Esophagus muscularis mucosa (tissue), 4 donors: ENCODE measurements around the gene UBE2M. TPM values are rescaled to one million over a fixed set of nuclear protein-coding genes. Genes with fewer than 3 reads are reported as not detected.

Source experiments
- DNase-seq: peaks from one replicate; pipeline ENCODE4 v3.0.0-alpha.2; 2017; ENCODE audit errors: extremely low spot score
- H3K27ac ChIP-seq, 4 donors: fragments of 200-600 bp; sonication (generic); replicated peaks in 1 of 4; 1 replicate in 3 of 4; 2 replicates in 1 of 4; pipeline ENCODE4 v1.5.1; 2016 to 2019; ENCODE audit warnings: mild to moderate bottlenecking in 1 of 4
- H3K27me3 ChIP-seq, 4 donors: fragments of 200-600 bp; sonication (generic); one replicate each; pipeline versions ENCODE4 v1.5.1 to v1.6.0; 2016 to 2019
- H3K36me3 ChIP-seq, 4 donors: fragments of 200-600 bp; sonication (generic); one replicate each; pipeline ENCODE4 v1.5.1; 2016 to 2019
- H3K4me1 ChIP-seq, 4 donors: fragments of 200-600 bp; sonication (generic); one replicate each; pipeline ENCODE4 v1.5.1; 2016 to 2019
- H3K4me3 ChIP-seq, 4 donors: fragments of 200-600 bp; sonication (generic); 1 replicate in 2 of 4; 2 replicates in 2 of 4; pipeline ENCODE4 v1.5.1; 2016 to 2019; ENCODE audit warnings: mild to moderate bottlenecking in 4 of 4, moderate library complexity in 1 of 4
- H3K9me3 ChIP-seq, 4 donors: fragments of 200-600 bp; sonication (generic); 1 replicate in 3 of 4; 2 replicates in 1 of 4; pipeline ENCODE4 v1.5.1; 2016 to 2019
- CTCF ChIP-seq, 3 experiments: fragments of 200-600 bp in 2 of 3; fragments of 450-650 bp in 1 of 3; sonication (generic) in 2 of 3; IDR thresholded peaks; one replicate each; pipeline ENCODE4 v1.5.1; 2017 to 2019; ENCODE audit warnings: antibody characterized with exemption in 3 of 3, mild to moderate bottlenecking in 2 of 3, moderate library complexity in 1 of 3
- EP300 ChIP-seq: sonication (generic); formaldehyde crosslinking; IDR thresholded peaks from one replicate; pipeline ENCODE4 v1.6.1; 2017; ENCODE audit warnings: antibody characterized with exemption
- POLR2A ChIP-seq: fragments of 450-650 bp; IDR thresholded peaks from one replicate; pipeline ENCODE4 v1.6.1; 2017; ENCODE audit warnings: antibody characterized with exemption, moderate library complexity, mild to moderate bottlenecking, low read depth
- POLR2AphosphoS5 ChIP-seq, 2 donors: sonication (generic); formaldehyde crosslinking; IDR thresholded peaks; one replicate each; pipeline ENCODE4 v1.6.1; 2017; ENCODE audit warnings: antibody characterized with exemption in 2 of 2
- WGBS: methylation state at CpG from one replicate; pipeline ENCODE4 v1.1.5; 2018; 5-methylcytosine and 5-hydroxymethylcytosine counted together
- intact Hi-C: fragments of 100-400 bp; cut with DNase I; formaldehyde crosslinking; loops from one replicate; pipeline ENCODE4 v1.15.1; 2023
- total RNA-seq, 4 donors: library from RNA; depleted of rRNA; stranded (reverse); fragments of >200 nt; gene quantifications; one replicate each; pipeline versions ENCODE4 v1.1.0 to v1.2.1, GENCODE V29; 2016

Gene UBE2M
- total RNA-seq, 4 donors from 2014 or later = 36.1 to 54.9 (median 45.8) TPM

DNA sequence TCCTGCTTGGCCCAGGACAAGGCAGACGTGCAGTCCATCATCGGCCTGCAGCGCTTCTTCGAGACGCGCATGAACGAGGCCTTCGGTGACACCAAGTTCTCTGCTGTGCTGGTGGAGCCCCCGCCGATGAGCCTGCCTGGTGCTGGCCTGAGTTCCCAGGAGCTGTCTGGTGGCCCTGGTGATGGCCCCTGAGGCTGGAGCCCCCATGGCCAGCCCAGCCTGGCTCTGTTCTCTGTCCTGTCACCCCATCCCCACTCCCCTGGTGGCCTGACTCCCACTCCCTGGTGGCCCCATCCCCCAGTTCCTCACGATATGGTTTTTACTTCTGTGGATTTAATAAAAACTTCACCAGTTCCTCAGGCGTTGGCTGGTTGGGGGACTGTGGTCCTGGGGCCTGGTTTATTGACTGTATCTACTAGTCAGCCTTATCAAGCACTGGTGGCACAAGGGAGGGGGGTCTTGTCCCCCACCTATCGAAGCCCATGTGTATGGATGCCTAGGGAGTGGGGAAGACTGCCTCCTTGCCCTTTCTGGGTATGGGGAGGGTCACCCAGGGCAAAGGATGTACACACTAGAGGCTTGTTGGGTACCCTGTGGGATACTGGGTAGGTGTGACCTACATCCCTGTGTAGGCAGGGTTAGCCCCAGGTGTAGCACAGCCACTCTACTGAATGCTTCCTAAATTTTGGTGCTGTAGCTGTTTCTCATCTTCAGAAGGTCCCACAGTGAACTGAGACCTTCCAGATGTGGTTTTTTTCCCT, 7.9 kb downstream of the UBE2M start:
- no peak overlapping the region for H3K27ac ChIP-seq
- no peaks in the 10 kb centered on the region for H3K9me3 ChIP-seq
- peaks cover 57 to 80% (median 75%) of the 10 kb centered on the region in 4 donors for H3K36me3 ChIP-seq
- peaks cover 34 to 57% (median 45%) of the 10 kb centered on the region in 4 donors for H3K4me1 ChIP-seq
- no peaks in the 10 kb centered on the region for H3K27me3 ChIP-seq
- 86% methylated on average over 8 of the region's 13 CpGs for WGBS
- intact Hi-C loops = no loop called here
- no peak overlapping the region for H3K4me3 ChIP-seq
- TF ChIP-seq CTCF (IDR thresholded peaks at IDR 0.05) = no peak
- no peak for TF ChIP-seq POLR2A
- no peak for TF ChIP-seq POLR2AphosphoS5 (IDR thresholded peaks at IDR 0.05)
- TF ChIP-seq EP300 = no peak
- no peak for DNase-seq

DNA sequence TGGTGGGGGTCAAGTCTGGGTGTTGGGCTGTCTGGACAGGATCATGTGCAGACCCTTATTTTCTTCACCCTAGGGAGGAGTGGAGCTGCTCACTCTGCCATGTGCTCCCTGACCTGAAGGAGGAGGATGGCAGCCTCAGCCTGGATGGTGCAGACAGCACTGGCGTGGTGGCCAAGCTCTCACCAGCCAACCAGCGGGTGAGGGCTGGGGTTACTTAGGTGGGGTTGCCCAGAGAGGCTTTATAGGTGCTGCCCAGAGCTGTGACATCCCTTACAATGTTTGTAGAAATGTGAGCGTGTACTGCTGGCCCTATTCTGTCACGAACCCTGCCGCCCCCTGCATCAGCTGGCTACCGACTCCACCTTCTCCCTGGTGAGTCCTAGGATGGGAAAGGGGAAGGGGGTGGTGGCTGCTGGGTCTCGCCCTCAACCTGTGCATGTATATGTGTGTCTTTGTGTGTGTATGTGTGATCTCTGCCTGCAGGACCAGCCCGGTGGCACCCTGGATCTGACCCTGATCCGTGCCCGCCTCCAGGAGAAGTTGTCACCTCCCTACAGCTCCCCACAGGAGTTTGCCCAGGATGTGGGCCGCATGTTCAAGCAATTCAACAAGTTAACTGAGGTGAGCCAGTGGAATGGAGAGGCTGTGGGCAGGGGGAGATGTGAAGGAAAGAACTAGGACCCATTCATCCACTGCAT, 8.6 kb downstream of the UBE2M start:
- TF ChIP-seq POLR2AphosphoS5 (IDR thresholded peaks at IDR 0.05) (no peak), CTCF (IDR thresholded peaks at IDR 0.05) (no peak), POLR2A (no peak), EP300 (no peak)
- 92% methylated on average over 11 of the region's 11 CpGs for WGBS

DNA sequence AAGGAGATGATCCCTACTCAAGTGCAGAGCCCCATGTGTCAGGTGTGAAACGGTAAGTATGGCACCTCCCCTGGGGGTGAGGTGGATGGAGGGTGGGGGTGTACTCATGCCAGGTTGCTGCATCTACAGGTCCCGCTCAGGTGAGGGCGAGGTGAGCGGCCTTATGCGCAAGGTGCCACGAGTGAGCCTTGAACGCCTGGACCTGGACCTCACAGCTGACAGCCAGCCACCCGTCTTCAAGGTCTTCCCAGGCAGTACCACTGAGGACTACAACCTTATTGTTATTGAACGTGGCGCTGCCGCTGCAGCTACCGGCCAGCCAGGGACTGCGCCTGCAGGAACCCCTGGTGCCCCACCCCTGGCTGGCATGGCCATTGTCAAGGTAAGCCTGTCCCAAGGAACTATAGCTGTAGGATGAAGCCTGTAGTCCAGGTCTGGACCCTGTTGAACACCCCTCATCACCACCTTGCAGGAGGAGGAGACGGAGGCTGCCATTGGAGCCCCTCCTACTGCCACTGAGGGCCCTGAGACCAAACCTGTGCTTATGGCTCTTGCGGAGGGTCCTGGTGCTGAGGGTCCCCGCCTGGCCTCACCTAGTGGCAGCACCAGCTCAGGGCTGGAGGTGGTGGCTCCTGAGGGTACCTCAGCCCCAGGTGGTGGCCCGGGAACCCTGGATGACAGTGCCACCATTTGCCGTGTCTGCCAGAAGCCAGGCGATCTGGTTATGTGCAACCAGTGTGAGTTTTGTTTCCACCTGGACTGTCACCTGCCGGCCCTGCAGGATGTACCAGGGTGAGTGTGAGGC, 9.3 kb downstream of the UBE2M start:
- H3K4me3 ChIP-seq = no peak overlapping the region
- peaks cover 31 to 55% (median 43%) of the 10 kb centered on the region in 4 donors for H3K4me1 ChIP-seq
- peaks cover 57 to 82% (median 74%) of the 10 kb centered on the region in 4 donors for H3K36me3 ChIP-seq
- H3K9me3 ChIP-seq = no peaks in the 10 kb centered on the region
- no peak for DNase-seq
- no peaks in the 10 kb centered on the region for H3K27me3 ChIP-seq
- no peak overlapping the region for H3K27ac ChIP-seq
- TF ChIP-seq CTCF (IDR thresholded peaks at IDR 0.05) (no peak), POLR2AphosphoS5 (IDR thresholded peaks at IDR 0.05) (no peak), POLR2A (no peak)
- intact Hi-C loops = no loop called here
- 87% methylated on average over 16 of the region's 20 CpGs for WGBS

More for the DNA sequence above, 8.6 kb downstream of the UBE2M start:
- Histone ChIP-seq H3K4me1 (peaks cover 35 to 59% (median 47%) of the 10 kb centered on the region in 4 donors), H3K36me3 (peaks cover 57 to 82% (median 74%) of the 10 kb centered on the region in 4 donors), H3K27ac (no peak overlapping the region), H3K9me3 (no peaks in the 10 kb centered on the region), H3K27me3 (no peaks in the 10 kb centered on the region), H3K4me3 (no peak overlapping the region)
- DNase-seq = no peak
- intact Hi-C loops = no loop called here

DNA sequence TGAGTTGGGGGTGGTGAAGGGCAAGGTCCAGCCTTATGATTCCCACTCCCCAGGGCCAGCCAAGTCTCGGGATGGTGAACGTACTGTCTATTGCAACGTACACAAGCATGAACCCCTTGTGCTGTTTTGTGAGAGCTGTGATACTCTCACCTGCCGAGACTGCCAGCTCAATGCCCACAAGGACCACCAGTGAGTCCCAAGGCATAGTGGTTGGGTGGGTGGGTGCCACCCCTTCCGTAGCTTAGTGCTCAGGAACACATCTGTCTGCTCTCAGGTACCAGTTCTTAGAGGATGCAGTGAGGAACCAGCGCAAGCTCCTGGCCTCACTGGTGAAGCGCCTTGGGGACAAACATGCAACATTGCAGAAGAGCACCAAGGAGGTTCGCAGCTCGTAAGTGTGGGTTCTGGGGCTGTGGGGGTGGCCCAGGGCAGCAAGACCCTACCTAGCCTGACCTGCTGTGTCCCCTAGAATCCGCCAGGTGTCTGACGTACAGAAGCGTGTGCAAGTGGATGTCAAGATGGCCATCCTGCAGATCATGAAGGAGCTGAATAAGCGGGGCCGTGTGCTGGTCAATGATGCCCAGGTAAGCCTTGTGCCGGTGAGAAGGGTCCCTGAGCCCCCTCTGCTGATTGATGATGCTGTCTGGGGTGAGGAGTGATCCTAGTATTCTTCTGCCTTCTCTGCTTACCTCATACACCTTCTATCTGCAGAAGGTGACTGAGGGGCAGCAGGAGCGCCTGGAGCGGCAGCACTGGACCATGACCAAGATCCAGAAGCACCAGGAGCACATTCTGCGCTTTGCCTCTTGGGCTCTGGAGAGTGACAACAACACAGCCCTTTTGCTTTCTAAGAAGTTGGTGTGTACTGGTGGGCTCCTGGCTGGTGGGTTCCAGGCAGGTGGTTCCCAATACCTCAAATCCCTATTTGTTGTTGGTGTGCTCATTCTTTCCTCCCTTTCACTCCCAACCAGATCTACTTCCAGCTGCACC, 10.8 kb downstream of the UBE2M start:
- peaks cover 29 to 50% (median 36%) of the 10 kb centered on the region in 4 donors for H3K4me1 ChIP-seq
- H3K36me3 ChIP-seq = peaks cover 56 to 70% (median 66%) of the 10 kb centered on the region in 4 donors
- H3K27me3 ChIP-seq = peaks cover 0 to 2% (median 0%) of the 10 kb centered on the region in 4 donors
- no peak overlapping the region for H3K27ac ChIP-seq
- 82% methylated on average over 18 of the region's 18 CpGs for WGBS
- no peak for DNase-seq
- no peaks in the 10 kb centered on the region for H3K9me3 ChIP-seq
- TF ChIP-seq CTCF (IDR thresholded peaks at IDR 0.05) (no peak), POLR2A (no peak)
- intact Hi-C loops = no loop called here
- no peak overlapping the region for H3K4me3 ChIP-seq
